GM19328 (cell line): ENCODE measurements around the gene SH3RF1.

Source experiments
- ATAC-seq: cut with Tn5 transposase; IDR thresholded peaks from one replicate; pipeline ENCODE4 v1.9.1; 2021; ENCODE audit warnings: mild to moderate bottlenecking, moderate library complexity; ENCODE audit not compliant: unreplicated experiment

SH3RF1 gene

GRCh38 chr4:169079942-169080827 is 190.6 kb downstream of the SH3RF1 start:
- ATAC-seq, result peak; percentile 84

- ATAC-seq, result no peak
Observed at GRCh38 chr4:169074117-169074516, 196.6 kb downstream of the SH3RF1 start.

- no peak for ATAC-seq
Observed at GRCh38 chr4:169071747-169072146, 199.0 kb downstream of the SH3RF1 start.

GRCh38 chr4:169070895-169071218 is 199.9 kb downstream of the SH3RF1 start:
- no peak for ATAC-seq

GRCh38 chr4:169070071-169070894 is 200.5 kb downstream of the SH3RF1 start:
- ATAC-seq, result no peak

GRCh38 chr4:169068423-169068822 is 202.3 kb downstream of the SH3RF1 start:
- ATAC-seq, result peak; percentile 53

- no peak for ATAC-seq
Observed at GRCh38 chr4:169066934-169067333, 203.8 kb downstream of the SH3RF1 start.

- no peak for ATAC-seq
Observed at GRCh38 chr4:169064296-169064695, 206.5 kb downstream of the SH3RF1 start.

GRCh38 chr4:169063441-169063840 is 207.3 kb downstream of the SH3RF1 start:
- no peak for ATAC-seq

- ATAC-seq, result no peak
Observed at GRCh38 chr4:169062897-169063244, 207.9 kb downstream of the SH3RF1 start.

- no peak for ATAC-seq
Observed at GRCh38 chr4:169061386-169061785, 209.4 kb downstream of the SH3RF1 start.

GRCh38 chr4:169060391-169061091 is 210.2 kb downstream of the SH3RF1 start:
- no peak for ATAC-seq

- ATAC-seq, result no peak
Observed at GRCh38 chr4:169059306-169060211, 211.2 kb downstream of the SH3RF1 start.

- ATAC-seq, result no peak
Observed at GRCh38 chr4:169058312-169058711, 212.4 kb downstream of the SH3RF1 start.

- ATAC-seq, result no peak
Observed at GRCh38 chr4:169054879-169055278, 215.9 kb downstream of the SH3RF1 start.

GRCh38 chr4:169052594-169052945 is 218.2 kb downstream of the SH3RF1 start:
- no peak for ATAC-seq

- ATAC-seq, result no peak
Observed at GRCh38 chr4:169051761-169052593, 218.8 kb downstream of the SH3RF1 start.

- ATAC-seq, result no peak
Observed at GRCh38 chr4:169050881-169051760, 219.6 kb downstream of the SH3RF1 start.

- no peak for ATAC-seq
Observed at GRCh38 chr4:169050284-169050683, 220.5 kb downstream of the SH3RF1 start.
